HEK293 (cell line): ENCODE results near the gene CHCHD6.

Experiments
- CTCF ChIA-PET: fragments of 350-600 bp; formaldehyde crosslinking; extraction: SDS; loops from one replicate; lab custom pipeline; 2021; ENCODE audit warnings: antibody characterized with exemption; lab: Yijun Ruan, JAX
- POLR2A ChIA-PET: fragments of 300-600 bp; formaldehyde crosslinking; extraction: SDS; loops from one replicate; lab custom pipeline; 2020; ENCODE audit warnings: antibody characterized with exemption, inconsistent platforms; lab: Yijun Ruan, JAX
- H3K27ac ChIP-seq: fragments of 200-500 bp; sonication (Bioruptor generic); 2 replicates; pipeline ENCODE4 v1.5.1; 2014; ENCODE audit warnings: low read depth, low read length, control low read depth, inconsistent platforms; ENCODE audit errors: extremely low read depth
- H3K36me3 ChIP-seq, 2 experiments: fragments of 200-500 bp in 1 of 2; sonication (Bioruptor generic) in 1 of 2; 1 replicate in 1 of 2; 2 replicates in 1 of 2; pipeline ENCODE4 v1.5.1; 2014 to 2017; ENCODE audit warnings: inconsistent platforms in 2 of 2, low read length in 2 of 2; ENCODE audit not compliant: control insufficient read depth in 2 of 2, insufficient read depth in 1 of 2
- H3K4me1 ChIP-seq: fragments of 200-500 bp; sonication (Bioruptor generic); 2 replicates; pipeline ENCODE4 v1.5.1; 2014; ENCODE audit warnings: mild to moderate bottlenecking, low read length, inconsistent platforms; ENCODE audit not compliant: control insufficient read depth, insufficient read depth
- H3K4me3 ChIP-seq: 2 replicates; pipeline ENCODE4 v1.5.1; 2011; ENCODE audit warnings: low read depth, mild to moderate bottlenecking, control low read depth, low read length, moderate library complexity
- H3K9me3 ChIP-seq: fragments of 200-500 bp; sonication (Bioruptor generic); 2 replicates; pipeline ENCODE4 v1.5.1; 2014; ENCODE audit warnings: low read depth, low read length, inconsistent platforms; ENCODE audit not compliant: control insufficient read depth, insufficient read depth
- BCL11B ChIP-seq: fragments of 450-650 bp; formaldehyde crosslinking; IDR thresholded peaks from 2 replicates; pipeline ENCODE4 v1.5.1; 2016; ENCODE audit warnings: low read depth, missing biosample characterization, missing genetic modification characterization
- ZFP3 ChIP-seq: fragments of 450-650 bp; formaldehyde crosslinking; IDR thresholded peaks from 2 replicates; pipeline ENCODE4 v1.5.1; 2016; ENCODE audit warnings: low read depth, missing biosample characterization, missing genetic modification characterization
- ZNF146 ChIP-seq: fragments of 450-650 bp; formaldehyde crosslinking; IDR thresholded peaks from 2 replicates; pipeline ENCODE4 v1.5.1; 2016; ENCODE audit warnings: missing biosample characterization, missing genetic modification characterization
- ZNF155 ChIP-seq: fragments of 450-650 bp; formaldehyde crosslinking; IDR thresholded peaks from 2 replicates; pipeline ENCODE4 v1.5.1; 2016; ENCODE audit warnings: missing biosample characterization, missing genetic modification characterization
- ZNF221 ChIP-seq: fragments of 450-650 bp; formaldehyde crosslinking; IDR thresholded peaks from 2 replicates; pipeline ENCODE4 v1.5.1; 2017; ENCODE audit warnings: missing biosample characterization, missing genetic modification characterization, borderline replicate concordance
- ZNF354C ChIP-seq: fragments of 450-650 bp; formaldehyde crosslinking; IDR thresholded peaks from 2 replicates; pipeline ENCODE4 v1.5.1; 2016; ENCODE audit warnings: missing biosample characterization, missing genetic modification characterization, low read depth, borderline replicate concordance
- ZNF521 ChIP-seq: fragments of 450-650 bp; formaldehyde crosslinking; IDR thresholded peaks from 2 replicates; pipeline ENCODE4 v1.5.1; 2017; ENCODE audit warnings: missing biosample characterization, mild to moderate bottlenecking, missing genetic modification characterization
- ZNF544 ChIP-seq: fragments of 450-650 bp; formaldehyde crosslinking; IDR thresholded peaks from 2 replicates; pipeline ENCODE4 v1.5.0; 2017; ENCODE audit warnings: missing biosample characterization, missing genetic modification characterization
- ZNF555 ChIP-seq: fragments of 450-650 bp; formaldehyde crosslinking; conservative IDR thresholded peaks from 2 replicates; pipeline ENCODE4 v1.5.1; 2017; ENCODE audit warnings: missing biosample characterization, mild to moderate bottlenecking, missing genetic modification characterization, inconsistent platforms
- ZNF623 ChIP-seq: fragments of 450-650 bp; formaldehyde crosslinking; IDR thresholded peaks from 2 replicates; pipeline ENCODE4 v1.5.1; 2016; ENCODE audit warnings: missing biosample characterization, missing genetic modification characterization
- ZNF747 ChIP-seq: fragments of 450-650 bp; formaldehyde crosslinking; IDR thresholded peaks from 2 replicates; pipeline ENCODE4 v1.5.1; 2016; ENCODE audit warnings: missing biosample characterization, missing genetic modification characterization
- ZSCAN16 ChIP-seq: fragments of 450-650 bp; formaldehyde crosslinking; IDR thresholded peaks from 2 replicates; pipeline ENCODE4 v1.5.1; 2016; ENCODE audit warnings: missing biosample characterization, missing genetic modification characterization
- TF ChIP-seq, protein P1 (sequence below): sonication (generic); formaldehyde crosslinking; IDR thresholded peaks from 2 replicates; pipeline ENCODE4 v1.8.1; 2022; ENCODE audit warnings: mild to moderate bottlenecking, moderate library complexity, missing genetic modification reagents
- TF ChIP-seq, protein P2 (sequence below): fragments of 450-650 bp; formaldehyde crosslinking; IDR thresholded peaks from 2 replicates; pipeline ENCODE4 v1.5.1; 2016; ENCODE audit warnings: missing biosample characterization, missing genetic modification characterization, borderline replicate concordance
- TF ChIP-seq, protein P3 (sequence below): fragments of 450-650 bp; formaldehyde crosslinking; IDR thresholded peaks from 2 replicates; pipeline ENCODE4 v1.5.1; 2016; ENCODE audit warnings: missing biosample characterization, missing genetic modification characterization
- TF ChIP-seq, protein P4 (sequence below): fragments of 450-650 bp; formaldehyde crosslinking; optimal IDR thresholded peaks from 2 replicates; pipeline ENCODE3; 2016; ENCODE audit warnings: missing biosample characterization, mild to moderate bottlenecking, missing genetic modification characterization

The CHCHD6 gene

DNA sequence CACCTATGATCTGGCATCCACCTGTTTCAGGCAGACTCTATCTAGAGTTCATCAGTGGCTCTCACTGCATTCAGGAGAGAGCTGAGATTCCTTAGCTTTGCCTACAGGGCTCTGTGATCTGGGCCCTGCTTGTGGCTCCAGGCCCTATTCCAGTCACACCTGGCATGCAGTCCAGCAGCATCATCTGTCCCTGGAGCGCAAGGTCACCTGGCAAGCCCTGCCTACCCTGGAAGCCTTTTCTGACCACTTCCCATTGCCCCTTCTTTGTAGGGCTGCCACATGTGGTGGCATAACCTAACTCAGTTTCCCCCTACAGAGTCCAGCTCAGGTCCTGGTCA, 163.8 kb downstream of the CHCHD6 start:
- Histone ChIP-seq H3K36me3 (no peaks in the 10 kb centered on the region; a peak in 1 of 3 replicates), H3K27ac (no peak overlapping the region), H3K9me3 (no peaks in the 10 kb centered on the region), H3K4me3 (no peak overlapping the region), H3K4me1 (no peaks in the 10 kb centered on the region)
- TF ChIP-seq ZNF221 (tag by site-specific recombination): no peak
- TF ChIP-seq, protein P1, sequence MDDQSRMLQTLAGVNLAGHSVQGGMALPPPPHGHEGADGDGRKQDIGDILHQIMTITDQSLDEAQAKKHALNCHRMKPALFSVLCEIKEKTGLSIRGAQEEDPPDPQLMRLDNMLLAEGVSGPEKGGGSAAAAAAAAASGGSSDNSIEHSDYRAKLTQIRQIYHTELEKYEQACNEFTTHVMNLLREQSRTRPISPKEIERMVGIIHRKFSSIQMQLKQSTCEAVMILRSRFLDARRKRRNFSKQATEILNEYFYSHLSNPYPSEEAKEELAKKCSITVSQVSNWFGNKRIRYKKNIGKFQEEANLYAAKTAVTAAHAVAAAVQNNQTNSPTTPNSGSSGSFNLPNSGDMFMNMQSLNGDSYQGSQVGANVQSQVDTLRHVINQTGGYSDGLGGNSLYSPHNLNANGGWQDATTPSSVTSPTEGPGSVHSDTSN (CRISPR knock-in tag): no peak
- no peak for TF ChIP-seq ZNF623
- TF ChIP-seq ZSCAN16 (tag by site-specific recombination): no peak
- no peak for TF ChIP-seq ZNF555 (tag by site-specific recombination)
- TF ChIP-seq BCL11B (tag by site-specific recombination): no peak
- TF ChIP-seq, protein P2, sequence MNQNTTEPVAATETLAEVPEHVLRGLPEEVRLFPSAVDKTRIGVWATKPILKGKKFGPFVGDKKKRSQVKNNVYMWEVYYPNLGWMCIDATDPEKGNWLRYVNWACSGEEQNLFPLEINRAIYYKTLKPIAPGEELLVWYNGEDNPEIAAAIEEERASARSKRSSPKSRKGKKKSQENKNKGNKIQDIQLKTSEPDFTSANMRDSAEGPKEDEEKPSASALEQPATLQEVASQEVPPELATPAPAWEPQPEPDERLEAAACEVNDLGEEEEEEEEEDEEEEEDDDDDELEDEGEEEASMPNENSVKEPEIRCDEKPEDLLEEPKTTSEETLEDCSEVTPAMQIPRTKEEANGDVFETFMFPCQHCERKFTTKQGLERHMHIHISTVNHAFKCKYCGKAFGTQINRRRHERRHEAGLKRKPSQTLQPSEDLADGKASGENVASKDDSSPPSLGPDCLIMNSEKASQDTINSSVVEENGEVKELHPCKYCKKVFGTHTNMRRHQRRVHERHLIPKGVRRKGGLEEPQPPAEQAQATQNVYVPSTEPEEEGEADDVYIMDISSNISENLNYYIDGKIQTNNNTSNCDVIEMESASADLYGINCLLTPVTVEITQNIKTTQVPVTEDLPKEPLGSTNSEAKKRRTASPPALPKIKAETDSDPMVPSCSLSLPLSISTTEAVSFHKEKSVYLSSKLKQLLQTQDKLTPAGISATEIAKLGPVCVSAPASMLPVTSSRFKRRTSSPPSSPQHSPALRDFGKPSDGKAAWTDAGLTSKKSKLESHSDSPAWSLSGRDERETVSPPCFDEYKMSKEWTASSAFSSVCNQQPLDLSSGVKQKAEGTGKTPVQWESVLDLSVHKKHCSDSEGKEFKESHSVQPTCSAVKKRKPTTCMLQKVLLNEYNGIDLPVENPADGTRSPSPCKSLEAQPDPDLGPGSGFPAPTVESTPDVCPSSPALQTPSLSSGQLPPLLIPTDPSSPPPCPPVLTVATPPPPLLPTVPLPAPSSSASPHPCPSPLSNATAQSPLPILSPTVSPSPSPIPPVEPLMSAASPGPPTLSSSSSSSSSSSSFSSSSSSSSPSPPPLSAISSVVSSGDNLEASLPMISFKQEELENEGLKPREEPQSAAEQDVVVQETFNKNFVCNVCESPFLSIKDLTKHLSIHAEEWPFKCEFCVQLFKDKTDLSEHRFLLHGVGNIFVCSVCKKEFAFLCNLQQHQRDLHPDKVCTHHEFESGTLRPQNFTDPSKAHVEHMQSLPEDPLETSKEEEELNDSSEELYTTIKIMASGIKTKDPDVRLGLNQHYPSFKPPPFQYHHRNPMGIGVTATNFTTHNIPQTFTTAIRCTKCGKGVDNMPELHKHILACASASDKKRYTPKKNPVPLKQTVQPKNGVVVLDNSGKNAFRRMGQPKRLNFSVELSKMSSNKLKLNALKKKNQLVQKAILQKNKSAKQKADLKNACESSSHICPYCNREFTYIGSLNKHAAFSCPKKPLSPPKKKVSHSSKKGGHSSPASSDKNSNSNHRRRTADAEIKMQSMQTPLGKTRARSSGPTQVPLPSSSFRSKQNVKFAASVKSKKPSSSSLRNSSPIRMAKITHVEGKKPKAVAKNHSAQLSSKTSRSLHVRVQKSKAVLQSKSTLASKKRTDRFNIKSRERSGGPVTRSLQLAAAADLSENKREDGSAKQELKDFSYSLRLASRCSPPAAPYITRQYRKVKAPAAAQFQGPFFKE (tag by site-specific recombination): no peak
- TF ChIP-seq ZNF146 (tag by site-specific recombination): no peak
- TF ChIP-seq ZNF521 (tag by site-specific recombination): no peak
- TF ChIP-seq ZNF544 (tag by site-specific recombination): no peak
- ChIA-PET CTCF (no interaction called here), POLR2A (no interaction called here)

DNA sequence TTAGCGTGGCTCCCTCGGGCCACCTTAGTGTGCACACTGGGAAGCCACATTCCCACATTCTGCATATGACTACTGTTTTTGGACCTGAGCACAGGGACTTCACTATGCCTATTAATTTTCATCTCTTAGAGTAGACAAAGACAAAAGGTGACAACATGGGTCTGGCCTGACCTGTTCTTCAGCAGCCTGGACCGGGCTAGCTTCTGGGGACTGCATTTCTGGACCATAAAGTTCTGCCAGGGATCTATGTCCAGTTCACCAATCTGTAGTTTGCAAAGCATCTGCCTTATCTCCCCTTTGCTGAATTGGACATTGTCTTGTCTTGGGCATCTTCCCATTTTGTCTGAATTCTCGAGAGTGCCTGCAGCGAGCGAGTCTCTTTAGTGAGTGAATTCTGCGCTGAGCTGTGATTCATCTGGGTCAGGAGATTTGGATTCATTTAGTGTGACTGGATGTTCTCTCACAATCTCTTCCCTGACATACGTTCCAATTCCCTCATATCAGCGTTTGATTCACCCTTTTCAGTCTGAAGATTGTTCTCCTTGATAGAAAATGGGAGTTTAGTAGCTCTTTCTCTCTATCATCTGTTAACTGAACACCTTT, 166.7 kb downstream of the CHCHD6 start:
- CTCF ChIA-PET: no interaction called here

More for the DNA sequence above, 166.7 kb downstream of the CHCHD6 start:
- no peak overlapping the region for H3K4me3 ChIP-seq
- no peak overlapping the region for H3K27ac ChIP-seq
- no peaks in the 10 kb centered on the region for H3K4me1 ChIP-seq
- POLR2A ChIA-PET: no interaction called here
- TF ChIP-seq, protein P3, sequence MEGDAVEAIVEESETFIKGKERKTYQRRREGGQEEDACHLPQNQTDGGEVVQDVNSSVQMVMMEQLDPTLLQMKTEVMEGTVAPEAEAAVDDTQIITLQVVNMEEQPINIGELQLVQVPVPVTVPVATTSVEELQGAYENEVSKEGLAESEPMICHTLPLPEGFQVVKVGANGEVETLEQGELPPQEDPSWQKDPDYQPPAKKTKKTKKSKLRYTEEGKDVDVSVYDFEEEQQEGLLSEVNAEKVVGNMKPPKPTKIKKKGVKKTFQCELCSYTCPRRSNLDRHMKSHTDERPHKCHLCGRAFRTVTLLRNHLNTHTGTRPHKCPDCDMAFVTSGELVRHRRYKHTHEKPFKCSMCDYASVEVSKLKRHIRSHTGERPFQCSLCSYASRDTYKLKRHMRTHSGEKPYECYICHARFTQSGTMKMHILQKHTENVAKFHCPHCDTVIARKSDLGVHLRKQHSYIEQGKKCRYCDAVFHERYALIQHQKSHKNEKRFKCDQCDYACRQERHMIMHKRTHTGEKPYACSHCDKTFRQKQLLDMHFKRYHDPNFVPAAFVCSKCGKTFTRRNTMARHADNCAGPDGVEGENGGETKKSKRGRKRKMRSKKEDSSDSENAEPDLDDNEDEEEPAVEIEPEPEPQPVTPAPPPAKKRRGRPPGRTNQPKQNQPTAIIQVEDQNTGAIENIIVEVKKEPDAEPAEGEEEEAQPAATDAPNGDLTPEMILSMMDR (tag by site-specific recombination): no peak
- TF ChIP-seq ZNF155 (tag by site-specific recombination) (no peak), ZNF544 (tag by site-specific recombination) (no peak), ZFP3 (tag by site-specific recombination) (no peak), ZNF747 (tag by site-specific recombination) (no peak), ZNF354C (tag by site-specific recombination) (no peak), ZNF221 (tag by site-specific recombination) (no peak)
- TF ChIP-seq, protein P4, sequence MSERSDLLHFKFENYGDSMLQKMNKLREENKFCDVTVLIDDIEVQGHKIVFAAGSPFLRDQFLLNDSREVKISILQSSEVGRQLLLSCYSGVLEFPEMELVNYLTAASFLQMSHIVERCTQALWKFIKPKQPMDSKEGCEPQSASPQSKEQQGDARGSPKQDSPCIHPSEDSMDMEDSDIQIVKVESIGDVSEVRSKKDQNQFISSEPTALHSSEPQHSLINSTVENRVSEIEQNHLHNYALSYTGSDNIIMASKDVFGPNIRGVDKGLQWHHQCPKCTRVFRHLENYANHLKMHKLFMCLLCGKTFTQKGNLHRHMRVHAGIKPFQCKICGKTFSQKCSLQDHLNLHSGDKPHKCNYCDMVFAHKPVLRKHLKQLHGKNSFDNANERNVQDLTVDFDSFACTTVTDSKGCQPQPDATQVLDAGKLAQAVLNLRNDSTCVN: no peak
- H3K36me3 ChIP-seq: no peaks in the 10 kb centered on the region
- H3K9me3 ChIP-seq: no peaks in the 10 kb centered on the region
